Measurements from ENCODE around the gene TCAP.

TCAP gene

GRCh38 chr17:39703913-39704312 is 38.8 kb downstream of the TCAP start:
- Histone ChIP-seq H3K9ac (ENCODE audit: low read length) (no peak overlapping the region; the same call in 1 of the 2 replicates), H3K27me3 (replicated peaks; ENCODE audit: insufficient read depth, low read length) (no peaks in the 10 kb centered on the region), H3K9me2 (replicated peaks; ENCODE audit: insufficient read depth, low read length) (no peaks in the 10 kb centered on the region), H2AFZ (ENCODE audit: low read length) (peak overlapping the region; percentile 33), H3K27ac (ENCODE audit: low read length) (peak overlapping the region; percentile 61; the same call in 1 of the 2 replicates), H3K9me3 (replicated peaks; ENCODE audit: insufficient read depth, low read length) (no peaks in the 10 kb centered on the region), H3K79me2 (ENCODE audit: low read length) (no peaks in the 10 kb centered on the region), H3K4me2 (ENCODE audit: low read depth, low read length) (peak overlapping the region; percentile 38; the same call in 1 of the 2 replicates), H3K4me1 (ENCODE audit: low read length) (peaks cover 27% of the 10 kb centered on the region), H4K20me1 (ENCODE audit: insufficient read depth, low read length) (no peaks in the 10 kb centered on the region), H3F3A (ENCODE audit: insufficient read depth, low read length) (no peaks in the 10 kb centered on the region), H3K4me3 (ENCODE audit: low read length) (no peak overlapping the region), H3K36me3 (replicated peaks; ENCODE audit: insufficient read depth, low read length) (no peaks in the 10 kb centered on the region)
- DNase-seq, result no peak
- TF ChIP-seq CTCF (IDR thresholded peaks at IDR 0.05; ENCODE audit: low read length) (no peak), EZH2phosphoT487 (IDR thresholded peaks at IDR 0.05; ENCODE audit: low read length) (no peak), EZH2 (optimal IDR thresholded peaks at IDR 0.05; ENCODE audit: low read depth, low read length) (no peak)

- H3K9me3 ChIP-seq (replicated peaks; ENCODE audit: insufficient read depth, low read length), result no peaks in the 10 kb centered on the region
- no peaks in the 10 kb centered on the region for H3K36me3 ChIP-seq (replicated peaks; ENCODE audit: insufficient read depth, low read length)
- H3K27me3 ChIP-seq (replicated peaks; ENCODE audit: insufficient read depth, low read length), result no peaks in the 10 kb centered on the region
- H3K27ac ChIP-seq (ENCODE audit: low read length), result no peak overlapping the region
- TF ChIP-seq EZH2phosphoT487 (IDR thresholded peaks at IDR 0.05; ENCODE audit: low read length) (no peak), EZH2 (optimal IDR thresholded peaks at IDR 0.05; ENCODE audit: low read depth, low read length) (no peak), CTCF (IDR thresholded peaks at IDR 0.05; ENCODE audit: low read length) (no peak)
- H3K4me3 ChIP-seq (ENCODE audit: low read length), result no peak overlapping the region
- peaks cover 27% of the 10 kb centered on the region for H3K4me1 ChIP-seq (ENCODE audit: low read length)
- no peaks in the 10 kb centered on the region for H3K79me2 ChIP-seq (ENCODE audit: low read length)
- no peaks in the 10 kb centered on the region for H3F3A ChIP-seq (ENCODE audit: insufficient read depth, low read length)
- H3K9me2 ChIP-seq (replicated peaks; ENCODE audit: insufficient read depth, low read length), result no peaks in the 10 kb centered on the region
- no peak for DNase-seq
- no peak overlapping the region for H3K4me2 ChIP-seq (ENCODE audit: low read depth, low read length)
- no peak overlapping the region for H3K9ac ChIP-seq (ENCODE audit: low read length)
- no peaks in the 10 kb centered on the region for H4K20me1 ChIP-seq (ENCODE audit: insufficient read depth, low read length)
- no peak overlapping the region for H2AFZ ChIP-seq (ENCODE audit: low read length)
Observed at GRCh38 chr17:39704821-39705551, 39.8 kb downstream of the TCAP start.

DNA sequence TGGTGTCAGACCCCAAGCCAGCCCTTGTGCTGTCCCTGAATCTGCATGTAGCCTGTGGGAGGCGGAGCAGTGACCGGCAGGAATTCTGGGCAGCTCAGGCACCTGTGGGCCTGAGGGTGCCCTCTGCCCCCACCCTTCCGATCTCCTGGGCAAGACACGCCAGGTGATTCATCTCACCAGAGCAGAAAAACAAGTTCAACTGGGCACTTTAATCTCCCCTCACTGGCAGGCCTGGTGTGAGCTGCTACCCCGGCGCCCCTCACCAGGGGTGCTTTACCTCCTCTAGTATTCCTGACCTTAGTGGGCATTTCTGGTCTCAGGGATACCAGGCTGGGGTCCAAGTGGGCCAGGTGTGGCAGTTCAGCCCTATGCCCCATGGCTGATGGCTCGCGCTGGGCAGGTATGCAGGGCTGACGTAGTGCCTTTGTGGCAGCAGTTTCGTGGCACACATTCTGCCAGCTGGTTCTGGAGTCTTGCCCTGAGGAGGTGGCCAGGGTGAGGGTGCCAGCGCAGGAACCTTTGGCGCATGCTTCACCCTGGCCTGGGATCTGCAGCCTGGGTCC is 40.7 kb downstream of the TCAP start:
- H4K20me1 ChIP-seq (ENCODE audit: insufficient read depth, low read length), result no peaks in the 10 kb centered on the region
- no peak overlapping the region for H3K4me2 ChIP-seq (ENCODE audit: low read depth, low read length)
- H3K79me2 ChIP-seq (ENCODE audit: low read length), result no peaks in the 10 kb centered on the region
- no peaks in the 10 kb centered on the region for H3F3A ChIP-seq (ENCODE audit: insufficient read depth, low read length)
- DNase-seq, result no peak
- H3K36me3 ChIP-seq (replicated peaks; ENCODE audit: insufficient read depth, low read length), result no peaks in the 10 kb centered on the region
- H3K9me2 ChIP-seq (replicated peaks; ENCODE audit: insufficient read depth, low read length), result no peaks in the 10 kb centered on the region
- TF ChIP-seq EZH2 (optimal IDR thresholded peaks at IDR 0.05; ENCODE audit: low read depth, low read length) (no peak), CTCF (IDR thresholded peaks at IDR 0.05; ENCODE audit: low read length) (no peak), EZH2phosphoT487 (IDR thresholded peaks at IDR 0.05; ENCODE audit: low read length) (no peak)
- H3K4me3 ChIP-seq (ENCODE audit: low read length), result no peak overlapping the region
- no peak overlapping the region for H3K9ac ChIP-seq (ENCODE audit: low read length)
- H2AFZ ChIP-seq (ENCODE audit: low read length), result no peak overlapping the region
- peaks cover 27% of the 10 kb centered on the region for H3K4me1 ChIP-seq (ENCODE audit: low read length)
- H3K27me3 ChIP-seq (replicated peaks; ENCODE audit: insufficient read depth, low read length), result no peaks in the 10 kb centered on the region
- H3K27ac ChIP-seq (ENCODE audit: low read length), result no peak overlapping the region
- H3K9me3 ChIP-seq (replicated peaks; ENCODE audit: insufficient read depth, low read length), result no peaks in the 10 kb centered on the region
